Neuron (in vitro differentiated cells): ENCODE results near the gene NRN1.

Source experiments
- H2AFZ ChIP-seq: one replicate; pipeline ENCODE4 v1.6.1; 2013; ENCODE audit warnings: low read depth, mild to moderate bottlenecking, inconsistent platforms, low read length, moderate library complexity
- H3K27me3 ChIP-seq: one replicate; pipeline ENCODE4 v1.6.1; 2013; ENCODE audit warnings: low read length; ENCODE audit not compliant: insufficient read depth
- H3K36me3 ChIP-seq: one replicate; pipeline ENCODE4 v1.6.1; 2013; ENCODE audit warnings: low read length; ENCODE audit not compliant: insufficient read depth
- H3K4me1 ChIP-seq: one replicate; pipeline ENCODE4 v1.6.1; 2013; ENCODE audit warnings: low read length; ENCODE audit not compliant: insufficient read depth
- H3K4me3 ChIP-seq: 2 replicates; pipeline ENCODE4 v1.5.1; 2013; ENCODE audit warnings: mild to moderate bottlenecking, low read length, moderate library complexity
- H3K9me3 ChIP-seq: one replicate; pipeline ENCODE4 v1.6.1; 2013; ENCODE audit warnings: low read length

Gene NRN1

DNA sequence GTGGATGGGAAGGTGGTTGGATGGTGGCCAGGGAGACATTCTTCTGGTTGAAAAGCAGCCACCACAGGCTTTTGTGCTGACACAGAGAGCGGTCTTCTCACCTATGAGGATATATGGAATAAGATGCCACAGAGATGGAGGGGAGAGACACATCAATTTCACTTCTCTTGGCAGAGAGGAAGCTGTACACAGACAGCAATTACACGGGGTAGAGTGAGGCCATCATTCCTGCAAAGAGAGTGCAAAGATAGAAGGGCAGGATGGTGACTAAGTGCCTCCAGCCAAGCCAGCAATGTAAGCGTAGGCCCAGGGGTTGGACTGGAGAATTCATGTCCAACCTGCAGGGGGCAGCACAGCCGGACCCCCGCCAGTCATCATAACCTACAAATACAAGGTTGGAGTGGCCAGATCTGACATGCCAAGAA, 56.4 kb downstream of the NRN1 start:
- Histone ChIP-seq H3K36me3 (no peaks in the 10 kb centered on the region), H3K9me3 (no peaks in the 10 kb centered on the region), H3K4me3 (no peak overlapping the region), H3K27me3 (no peaks in the 10 kb centered on the region), H2AFZ (no peak overlapping the region), H3K4me1 (no peaks in the 10 kb centered on the region)
